AG09309 (cell line): Measurements from ENCODE around the gene MAP2K6.

Source experiments
- DNase-seq: peaks from one replicate; pipeline ENCODE4 v3.0.0-alpha.2; 2010; ENCODE audit warnings: low read depth
- H3K4me3 ChIP-seq: 2 replicates; pipeline ENCODE4 v1.5.1; 2011; ENCODE audit warnings: mild to moderate bottlenecking, low read depth, low read length, moderate library complexity; ENCODE audit not compliant: control insufficient read depth
- TF ChIP-seq, protein P1 (sequence below): IDR thresholded peaks from 2 replicates; pipeline ENCODE4 v1.5.1; 2011; ENCODE audit warnings: mild to moderate bottlenecking, low read depth, low read length, inconsistent platforms; ENCODE audit not compliant: insufficient read depth, control insufficient read depth; ENCODE audit errors: missing control alignments

MAP2K6 gene

DNA sequence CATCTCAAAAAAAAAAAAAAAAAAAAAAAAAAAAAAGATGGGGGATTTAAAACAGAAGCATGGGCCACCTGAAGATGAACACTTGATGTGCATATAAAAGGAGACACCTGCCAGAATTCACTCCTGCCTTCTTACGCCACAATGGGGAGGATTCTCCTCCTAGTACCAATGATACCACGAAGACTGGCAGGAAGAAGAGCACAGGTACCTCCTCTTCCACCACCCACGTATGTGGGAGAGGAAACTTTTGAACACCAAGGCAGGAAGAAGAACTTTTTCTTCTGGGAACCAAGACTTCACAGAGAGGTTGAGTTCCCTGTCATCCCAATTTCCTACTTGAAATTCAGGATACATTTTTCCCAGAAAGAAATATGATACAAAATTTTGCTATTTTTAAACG is 2.7 kb upstream of the MAP2K6 start:
- TF ChIP-seq, protein P1, sequence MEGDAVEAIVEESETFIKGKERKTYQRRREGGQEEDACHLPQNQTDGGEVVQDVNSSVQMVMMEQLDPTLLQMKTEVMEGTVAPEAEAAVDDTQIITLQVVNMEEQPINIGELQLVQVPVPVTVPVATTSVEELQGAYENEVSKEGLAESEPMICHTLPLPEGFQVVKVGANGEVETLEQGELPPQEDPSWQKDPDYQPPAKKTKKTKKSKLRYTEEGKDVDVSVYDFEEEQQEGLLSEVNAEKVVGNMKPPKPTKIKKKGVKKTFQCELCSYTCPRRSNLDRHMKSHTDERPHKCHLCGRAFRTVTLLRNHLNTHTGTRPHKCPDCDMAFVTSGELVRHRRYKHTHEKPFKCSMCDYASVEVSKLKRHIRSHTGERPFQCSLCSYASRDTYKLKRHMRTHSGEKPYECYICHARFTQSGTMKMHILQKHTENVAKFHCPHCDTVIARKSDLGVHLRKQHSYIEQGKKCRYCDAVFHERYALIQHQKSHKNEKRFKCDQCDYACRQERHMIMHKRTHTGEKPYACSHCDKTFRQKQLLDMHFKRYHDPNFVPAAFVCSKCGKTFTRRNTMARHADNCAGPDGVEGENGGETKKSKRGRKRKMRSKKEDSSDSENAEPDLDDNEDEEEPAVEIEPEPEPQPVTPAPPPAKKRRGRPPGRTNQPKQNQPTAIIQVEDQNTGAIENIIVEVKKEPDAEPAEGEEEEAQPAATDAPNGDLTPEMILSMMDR: no peak
- DNase-seq: no peak
- no peak overlapping the region for H3K4me3 ChIP-seq

DNA sequence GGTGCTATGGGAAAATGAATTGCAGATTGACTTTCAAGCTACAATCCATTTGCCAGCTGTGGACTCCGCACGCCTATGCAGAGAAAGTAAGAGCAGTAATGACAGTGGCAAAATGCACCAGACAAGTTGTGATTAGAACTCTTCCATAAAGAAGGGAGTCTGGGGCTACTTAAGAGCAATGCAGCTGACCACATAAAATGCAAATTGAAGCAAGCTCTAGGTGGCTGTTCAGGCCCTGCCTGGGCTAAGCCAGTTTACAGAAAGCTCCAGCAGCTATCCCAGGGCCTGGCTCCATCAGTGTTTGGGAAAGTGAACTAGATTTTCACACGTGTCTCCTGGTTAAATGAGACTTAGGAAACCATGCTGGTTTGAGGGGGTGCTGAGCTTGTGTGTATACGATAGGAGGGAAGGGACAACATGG is 2.2 kb upstream of the MAP2K6 start:
- TF ChIP-seq, protein P1: no peak
- no peak overlapping the region for H3K4me3 ChIP-seq
- no peak for DNase-seq

DNA sequence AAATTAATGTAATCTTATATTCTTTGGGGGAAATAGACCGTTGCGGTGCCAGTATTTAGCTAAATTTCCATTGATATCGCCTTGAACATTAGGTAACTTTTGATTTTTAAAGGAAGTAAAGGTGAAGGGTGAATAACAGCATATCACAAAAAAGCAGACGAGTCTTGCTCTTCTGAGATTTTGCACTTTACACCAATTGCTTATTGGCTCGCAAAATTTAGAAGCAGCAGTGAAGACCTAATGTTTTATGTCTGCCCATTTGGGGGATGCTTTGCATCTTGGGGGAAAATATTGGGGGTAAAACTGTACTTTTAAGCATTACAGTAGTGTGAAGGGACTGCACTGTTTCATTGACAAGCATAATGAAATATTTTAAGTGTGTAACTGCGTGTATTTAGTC is 934 bp downstream of the MAP2K6 start:
- TF ChIP-seq, protein P1: no peak
- no peak for DNase-seq
- no peak overlapping the region for H3K4me3 ChIP-seq

DNA sequence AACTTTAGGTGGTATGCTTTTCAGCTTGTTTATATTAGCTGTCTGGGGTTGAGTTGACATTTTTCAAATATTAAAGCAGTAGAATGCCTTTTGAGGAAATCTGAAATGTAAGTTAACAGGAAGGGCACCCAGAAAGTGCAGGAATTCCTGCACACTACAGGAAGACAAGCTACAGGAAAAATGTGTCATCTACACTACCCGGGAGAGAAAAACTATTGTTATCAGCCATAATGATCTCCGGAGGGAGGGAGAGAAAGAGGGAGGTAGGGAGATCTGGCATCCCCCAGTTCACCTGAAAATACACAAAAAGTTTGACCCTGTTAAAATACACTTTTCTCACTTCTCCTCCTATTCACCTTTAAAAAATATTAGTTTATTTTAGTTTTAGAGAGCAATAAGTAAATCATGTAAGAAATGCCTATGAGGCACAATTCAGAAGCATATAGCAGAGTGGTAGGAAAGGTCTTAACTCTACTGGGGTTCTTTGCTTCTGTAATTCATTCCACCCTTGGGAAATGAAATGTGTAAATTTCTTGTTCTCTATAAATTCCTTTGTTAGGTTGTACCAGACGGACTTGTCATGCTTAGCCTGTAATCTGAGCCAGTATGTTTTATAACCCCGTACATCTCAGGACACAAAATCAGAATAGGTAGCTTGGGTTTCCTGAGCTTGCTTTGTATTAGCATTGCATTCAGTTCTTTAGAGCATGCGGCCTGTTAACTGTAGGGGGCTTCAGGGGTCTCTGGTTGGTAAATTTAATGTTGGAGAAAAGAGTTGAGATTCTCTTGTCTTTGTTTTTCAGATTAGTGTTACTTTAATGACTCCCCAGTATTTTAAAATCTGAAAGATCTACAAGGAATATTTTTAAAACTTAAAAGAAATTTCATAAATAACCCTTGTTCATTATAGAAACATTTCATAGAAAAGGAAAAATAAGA is 3.3 kb downstream of the MAP2K6 start:
- no peak for DNase-seq
- no peak overlapping the region for H3K4me3 ChIP-seq

DNA sequence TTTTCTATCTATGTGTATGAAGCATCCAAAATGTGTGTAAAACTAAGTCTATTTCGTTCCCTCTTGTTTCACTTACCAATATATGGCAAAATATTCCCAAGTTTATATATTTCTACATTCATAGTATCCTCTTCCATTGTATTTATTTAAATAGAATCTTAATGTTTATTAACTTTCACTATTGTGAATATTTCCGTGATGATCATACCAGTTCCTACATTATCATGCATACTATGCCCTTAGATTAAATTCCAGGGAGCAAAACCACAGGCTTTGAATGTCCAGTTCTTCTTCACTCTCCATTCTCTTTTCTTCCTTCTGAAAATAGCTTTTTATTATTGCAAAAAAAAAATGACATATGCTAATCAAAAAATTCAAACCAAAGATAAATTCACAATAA is 4.0 kb downstream of the MAP2K6 start:
- TF ChIP-seq, protein P1: no peak
- H3K4me3 ChIP-seq: no peak overlapping the region
- no peak for DNase-seq

More for the DNA sequence above, 3.3 kb downstream of the MAP2K6 start:
- TF ChIP-seq, protein P1: no peak

DNA sequence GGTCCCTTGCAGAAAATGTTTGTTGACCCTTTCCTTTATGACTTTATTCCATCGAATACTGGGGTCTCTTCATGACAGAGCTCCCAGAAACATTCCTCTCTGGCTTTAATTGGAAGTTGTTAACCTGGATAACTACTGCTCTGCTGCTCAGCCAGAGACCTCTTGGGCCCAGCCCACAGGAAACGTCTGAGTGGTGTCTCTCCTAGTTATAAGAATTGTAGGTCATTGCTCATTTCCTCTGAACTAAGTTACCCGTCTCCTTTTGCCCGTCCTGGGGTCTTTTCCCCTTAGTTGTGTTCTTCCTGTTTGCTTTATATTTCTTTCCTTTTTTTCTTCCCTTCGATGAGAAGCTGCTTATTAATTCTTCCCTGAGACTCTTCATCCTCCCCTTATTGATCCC is 9.0 kb downstream of the MAP2K6 start:
- TF ChIP-seq, protein P1: no peak

More for the DNA sequence above, 9.0 kb downstream of the MAP2K6 start:
- no peak for DNase-seq
- H3K4me3 ChIP-seq: no peak overlapping the region
